Measurements from ENCODE around the gene FOXG1. TPM values are rescaled to one million over a fixed set of nuclear protein-coding genes. Genes with fewer than 3 reads are reported as not detected.

FOXG1 gene
- total RNA-seq, 4 donors from 2014 or later = 0.38 TPM; not detected in 3

- H3K27ac ChIP-seq = no peak overlapping the region
- intact Hi-C loops (cut with DNase I) = no loop called here
- DNase-seq = no peak
- no peaks in the 10 kb centered on the region for H3K9me3 ChIP-seq
- H3K36me3 ChIP-seq = no peaks in the 10 kb centered on the region
- TF ChIP-seq, protein P1, sequence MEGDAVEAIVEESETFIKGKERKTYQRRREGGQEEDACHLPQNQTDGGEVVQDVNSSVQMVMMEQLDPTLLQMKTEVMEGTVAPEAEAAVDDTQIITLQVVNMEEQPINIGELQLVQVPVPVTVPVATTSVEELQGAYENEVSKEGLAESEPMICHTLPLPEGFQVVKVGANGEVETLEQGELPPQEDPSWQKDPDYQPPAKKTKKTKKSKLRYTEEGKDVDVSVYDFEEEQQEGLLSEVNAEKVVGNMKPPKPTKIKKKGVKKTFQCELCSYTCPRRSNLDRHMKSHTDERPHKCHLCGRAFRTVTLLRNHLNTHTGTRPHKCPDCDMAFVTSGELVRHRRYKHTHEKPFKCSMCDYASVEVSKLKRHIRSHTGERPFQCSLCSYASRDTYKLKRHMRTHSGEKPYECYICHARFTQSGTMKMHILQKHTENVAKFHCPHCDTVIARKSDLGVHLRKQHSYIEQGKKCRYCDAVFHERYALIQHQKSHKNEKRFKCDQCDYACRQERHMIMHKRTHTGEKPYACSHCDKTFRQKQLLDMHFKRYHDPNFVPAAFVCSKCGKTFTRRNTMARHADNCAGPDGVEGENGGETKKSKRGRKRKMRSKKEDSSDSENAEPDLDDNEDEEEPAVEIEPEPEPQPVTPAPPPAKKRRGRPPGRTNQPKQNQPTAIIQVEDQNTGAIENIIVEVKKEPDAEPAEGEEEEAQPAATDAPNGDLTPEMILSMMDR (IDR thresholded peaks at IDR 0.05) = no peak
- TF ChIP-seq POLR2A (IDR thresholded peaks at IDR 0.05) = no peak
- 15 to 21% methylated on average over 22 to 27 of the region's 29 CpGs for WGBS, 2 donors
- H3K4me3 ChIP-seq = no peak overlapping the region
- peaks cover 0 to 100% (median 23%) of the 10 kb centered on the region in 4 donors for H3K27me3 ChIP-seq
- H3K4me1 ChIP-seq = peaks cover 0 to 14% (median 0%) of the 10 kb centered on the region in 3 donors
Measured at GRCh38 chr14:28774764-28775735, 8.5 kb downstream of the FOXG1 start.

GRCh38 chr14:28776482-28777266 lies 10.1 kb downstream of the FOXG1 start:
- intact Hi-C loops (cut with DNase I) = no loop called here
- Histone ChIP-seq H3K36me3 (no peaks in the 10 kb centered on the region), H3K4me1 (peaks cover 0 to 14% (median 0%) of the 10 kb centered on the region in 3 donors), H3K27me3 (peaks cover 0 to 100% (median 25%) of the 10 kb centered on the region in 4 donors), H3K27ac (no peak overlapping the region), H3K9me3 (no peaks in the 10 kb centered on the region), H3K4me3 (no peak overlapping the region)
- TF ChIP-seq, protein P1 (IDR thresholded peaks at IDR 0.05) = no peak
- no peak for TF ChIP-seq POLR2A (IDR thresholded peaks at IDR 0.05)
- 23 to 38% methylated on average over 3 of the region's 3 CpGs for WGBS, 2 donors
- no peak for DNase-seq

DNA sequence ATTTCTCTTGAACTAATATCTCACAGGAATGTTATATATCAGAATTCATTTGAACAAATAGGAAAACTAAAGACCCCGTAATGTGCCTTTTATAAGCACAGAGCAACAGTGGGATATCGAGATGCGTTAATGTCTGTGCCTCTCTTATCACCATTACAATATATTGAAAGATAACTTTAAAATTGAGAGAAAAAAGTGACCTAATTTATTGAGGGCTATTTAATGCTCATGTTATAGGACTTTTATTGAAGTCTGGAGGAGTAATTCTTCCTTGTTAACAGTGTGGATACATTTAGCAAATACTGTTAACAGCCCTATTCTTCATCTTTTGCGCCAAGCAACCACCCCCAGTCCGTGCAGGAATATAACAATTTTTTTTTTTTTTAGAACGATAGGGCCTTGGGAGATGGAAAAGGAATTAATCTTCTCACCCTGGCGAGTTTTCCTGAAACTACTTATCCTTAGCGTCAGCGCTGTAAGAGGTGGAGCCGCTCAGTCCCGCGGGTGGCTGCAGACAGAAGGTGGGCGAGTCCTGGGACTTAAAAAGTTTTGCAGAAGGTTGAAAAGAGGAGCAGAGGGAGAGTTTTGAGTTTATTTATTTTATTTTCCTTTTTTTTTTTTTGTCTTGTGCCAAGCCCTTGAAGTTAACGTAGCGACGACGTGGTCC lies 11.0 kb downstream of the FOXG1 start:
- intact Hi-C loops (cut with DNase I) = no loop called here
- DNase-seq = no peak
- Histone ChIP-seq H3K9me3 (no peaks in the 10 kb centered on the region), H3K27ac (no peak overlapping the region), H3K4me1 (peaks cover 0 to 14% (median 0%) of the 10 kb centered on the region in 3 donors), H3K4me3 (no peak overlapping the region), H3K27me3 (peaks cover 0 to 100% (median 23%) of the 10 kb centered on the region in 4 donors), H3K36me3 (no peaks in the 10 kb centered on the region)
- TF ChIP-seq, protein P1 (IDR thresholded peaks at IDR 0.05) = no peak
- TF ChIP-seq POLR2A (IDR thresholded peaks at IDR 0.05) = no peak
- WGBS, 2 donors = 13 to 21% methylated on average over 17 of the region's 17 CpGs

DNA sequence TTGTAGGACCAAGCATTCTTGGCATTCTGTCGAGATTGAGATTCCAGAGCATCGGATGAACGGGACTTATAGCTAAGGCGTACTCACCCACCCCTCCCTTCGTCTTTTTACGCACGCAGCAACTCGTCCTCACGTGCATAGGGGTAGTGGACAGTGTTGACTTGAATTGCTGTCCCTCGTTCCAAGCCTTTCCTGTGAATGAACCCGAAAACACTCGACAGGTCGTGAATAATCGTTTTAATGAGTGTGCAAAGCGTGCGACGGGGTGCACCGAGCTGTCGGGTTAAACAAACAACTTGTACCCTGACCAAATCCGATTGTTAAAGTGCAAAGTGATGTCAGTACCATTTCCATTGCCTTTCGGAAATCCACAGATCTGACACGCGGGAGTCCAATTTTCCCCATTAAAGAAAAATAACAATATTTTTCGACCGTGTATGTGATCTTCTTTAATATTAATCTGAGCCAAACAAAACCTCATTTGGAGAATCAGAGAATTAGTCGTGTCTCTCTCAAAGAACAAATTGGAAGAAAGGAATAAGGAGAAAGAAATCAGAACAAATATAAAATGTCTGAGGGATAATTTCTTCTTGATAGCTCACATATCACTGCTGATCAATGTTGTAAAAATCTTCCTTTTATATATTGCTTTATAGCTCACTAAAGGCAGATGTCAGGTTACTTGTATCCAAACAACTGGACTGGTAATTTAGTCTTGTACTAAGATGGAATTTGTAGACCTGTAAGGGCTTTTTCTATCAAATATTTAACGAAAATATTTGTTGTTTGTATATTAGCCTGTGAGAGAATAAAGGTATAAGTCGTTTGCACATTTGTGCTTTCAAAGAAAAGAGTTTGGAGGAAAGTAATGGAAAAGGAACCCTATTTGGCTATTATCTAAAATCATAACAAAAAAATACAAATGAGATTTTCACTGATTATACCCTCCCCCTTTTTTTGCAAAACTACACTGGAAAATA lies 11.8 kb downstream of the FOXG1 start:
- WGBS, 2 donors = 11 to 13% methylated on average over 28 of the region's 28 CpGs
- intact Hi-C loops (cut with DNase I) = no loop called here
- peaks cover 0 to 100% (median 19%) of the 10 kb centered on the region in 4 donors for H3K27me3 ChIP-seq
- peaks cover 0 to 10% (median 0%) of the 10 kb centered on the region in 3 donors for H3K4me1 ChIP-seq
- H3K4me3 ChIP-seq = no peak overlapping the region
- H3K36me3 ChIP-seq = no peaks in the 10 kb centered on the region
- TF ChIP-seq POLR2A (IDR thresholded peaks at IDR 0.05) = no peak
- TF ChIP-seq, protein P1 (IDR thresholded peaks at IDR 0.05) = no peak
- DNase-seq = no peak
- no peaks in the 10 kb centered on the region for H3K9me3 ChIP-seq
- H3K27ac ChIP-seq = no peak overlapping the region

Measured in esophagus squamous epithelium (tissue), 5 donors.